NB4 (cell line): ENCODE measurements around the gene PDE9A.

ENCODE experiments used
- CTCF ChIP-seq: IDR thresholded peaks from one replicate; pipeline ENCODE4 v1.5.1; 2012; ENCODE audit warnings: low read depth, low read length
- POLR2A ChIP-seq: IDR thresholded peaks from 2 replicates; pipeline ENCODE4 v1.6.1; 2011; ENCODE audit warnings: mild to moderate bottlenecking; ENCODE audit not compliant: insufficient read length; ENCODE audit errors: extremely low read depth

GRCh38 chr21:42646076-42646825, 7.2 kb upstream of the PDE9A start:
- TF ChIP-seq CTCF (no peak), POLR2A (no peak)
